ENCODE results near the gene JPT2. TPM values are rescaled to one million over a fixed set of nuclear protein-coding genes. Genes with fewer than 3 reads are reported as not detected.

The JPT2 gene
- 33.1 TPM for total RNA-seq

GRCh38 chr16:1677942-1678499, at the start of gene JPT2:
TSS of gene JPT2 (plus strand) at chr16:1678279. CDS start at chr16:1678313, 34 bp downstream.
- DNase-seq (ENCODE audit: low spot score), result peak; percentile 99
- peak; percentile 95 for ATAC-seq

GRCh38 chr16:1630450-1631213, 47.4 kb upstream of the JPT2 start:
- DNase-seq (ENCODE audit: low spot score) (peak; percentile 64), ATAC-seq (peak; percentile 93)

GRCh38 chr16:1631230-1631629, 46.8 kb upstream of the JPT2 start:
- DNase-seq (ENCODE audit: low spot score), result no peak
- no peak for ATAC-seq

GRCh38 chr16:1631931-1632637, 46.0 kb upstream of the JPT2 start:
- DNase-seq (ENCODE audit: low spot score) (no peak), ATAC-seq (no peak)

GRCh38 chr16:1632638-1632970, 45.5 kb upstream of the JPT2 start:
- ATAC-seq, result no peak
- DNase-seq (ENCODE audit: low spot score), result no peak

- ATAC-seq (no peak), DNase-seq (ENCODE audit: low spot score) (no peak)
These were observed 44.8 kb upstream of the JPT2 start for GRCh38 chr16:1633310-1633709.

- DNase-seq (ENCODE audit: low spot score), result no peak
- ATAC-seq, result no peak
These were observed 43.5 kb upstream of the JPT2 start for GRCh38 chr16:1634541-1634940.

- no peak for ATAC-seq
- no peak for DNase-seq (ENCODE audit: low spot score)
These were observed 43.0 kb upstream of the JPT2 start for GRCh38 chr16:1635070-1635469.

GRCh38 chr16:1637526-1637925, 40.6 kb upstream of the JPT2 start:
- no peak for DNase-seq (ENCODE audit: low spot score)
- ATAC-seq, result no peak

- no peak for ATAC-seq
- no peak for DNase-seq (ENCODE audit: low spot score)
These were observed 39.3 kb upstream of the JPT2 start for GRCh38 chr16:1638757-1639156.

GRCh38 chr16:1639282-1639681, 38.8 kb upstream of the JPT2 start:
- DNase-seq (ENCODE audit: low spot score), result no peak
- ATAC-seq, result no peak

GRCh38 chr16:1639860-1640259, 38.2 kb upstream of the JPT2 start:
- no peak for DNase-seq (ENCODE audit: low spot score)

GRCh38 chr16:1640261-1640941, 37.7 kb upstream of the JPT2 start:
- no peak for ATAC-seq
- no peak for DNase-seq (ENCODE audit: low spot score)

More at GRCh38 chr16:1639860-1640259, 38.2 kb upstream of the JPT2 start:
- no peak for ATAC-seq

GRCh38 chr16:1641261-1641660, 36.8 kb upstream of the JPT2 start:
- no peak for DNase-seq (ENCODE audit: low spot score)
- ATAC-seq, result no peak

GRCh38 chr16:1642148-1642547, 35.9 kb upstream of the JPT2 start:
- ATAC-seq (peak; percentile 72), DNase-seq (ENCODE audit: low spot score) (no peak)

GRCh38 chr16:1642753-1643152, 35.3 kb upstream of the JPT2 start:
- no peak for DNase-seq (ENCODE audit: low spot score)

GRCh38 chr16:1643521-1643920, 34.6 kb upstream of the JPT2 start:
- no peak for ATAC-seq
- no peak for DNase-seq (ENCODE audit: low spot score)

More at GRCh38 chr16:1642753-1643152, 35.3 kb upstream of the JPT2 start:
- ATAC-seq, result no peak

- no peak for DNase-seq (ENCODE audit: low spot score)
- ATAC-seq, result no peak
These were observed 32.1 kb upstream of the JPT2 start for GRCh38 chr16:1645914-1646525.

- DNase-seq (ENCODE audit: low spot score) (no peak), ATAC-seq (no peak)
These were observed 30.2 kb upstream of the JPT2 start for GRCh38 chr16:1647856-1648255.

- no peak for ATAC-seq
- DNase-seq (ENCODE audit: low spot score), result no peak
These were observed 27.9 kb upstream of the JPT2 start for GRCh38 chr16:1650131-1650530.
